K562 (cell line): ENCODE measurements around the gene FKBP8. TPM values are rescaled to one million over a fixed set of nuclear protein-coding genes. Genes with fewer than 3 reads are reported as not detected.
A peak's percentile ranks its signal among the peaks of the same experiment; 100 is the strongest.

Experiments
- CREB3 ChIP-seq: fragments of 450-650 bp; conservative IDR thresholded peaks from 2 replicates; pipeline ENCODE4 v1.6.1; 2016; ENCODE audit warnings: missing genetic modification characterization, low read depth, mild to moderate bottlenecking, missing compliant biosample characterization, moderate library complexity
- CTCFL ChIP-seq: IDR thresholded peaks from 2 replicates; pipeline ENCODE4 v1.6.1; 2011; ENCODE audit warnings: borderline replicate concordance, low read depth, mild to moderate bottlenecking, moderate library complexity, low read length; ENCODE audit not compliant: insufficient read depth, poor library complexity, severe bottlenecking
- DNMT1 ChIP-seq: fragments of 450-650 bp; IDR thresholded peaks from 2 replicates; pipeline ENCODE4 v1.6.1; 2016; ENCODE audit warnings: antibody characterized with exemption, mild to moderate bottlenecking
- E2F6 ChIP-seq, 2 experiments: IDR thresholded peaks; 2 replicates each; pipeline ENCODE4 v1.6.1; 2011; ENCODE audit warnings: borderline replicate concordance in 1 of 2, control low read depth in 1 of 2, low read depth in 1 of 2, low read length in 1 of 2, mild to moderate bottlenecking in 1 of 2, mixed read lengths in 1 of 2, moderate library complexity in 1 of 2; ENCODE audit not compliant: insufficient read depth in 1 of 2, insufficient read length in 1 of 2, poor library complexity in 1 of 2, severe bottlenecking in 1 of 2; ENCODE audit errors: extremely low read depth in 1 of 2
- FOS ChIP-seq: IDR thresholded peaks from 3 replicates; pipeline ENCODE4 v1.6.1; 2011; ENCODE audit not compliant: insufficient read length; ENCODE audit errors: extremely low read depth
- KLF1 ChIP-seq: fragments of 450-650 bp; IDR thresholded peaks from 2 replicates; pipeline ENCODE4 v1.6.1; 2016; ENCODE audit warnings: missing genetic modification characterization, missing compliant biosample characterization
- NCOA4 ChIP-seq: fragments of 450-650 bp; IDR thresholded peaks from 2 replicates; pipeline ENCODE4 v1.6.1; 2018; ENCODE audit warnings: mild to moderate bottlenecking; ENCODE audit not compliant: partially characterized antibody
- NR4A1 ChIP-seq, 2 experiments: fragments of 250-450 bp in 1 of 2; fragments of 450-650 bp in 1 of 2; sonication (Bioruptor Pico) in 1 of 2; IDR thresholded peaks; 2 replicates each; pipeline versions ENCODE4 v1.4.0 to v1.6.1; 2016 to 2020; ENCODE audit warnings: mild to moderate bottlenecking in 2 of 2, missing compliant biosample characterization in 1 of 2, missing genetic modification characterization in 1 of 2, moderate library complexity in 1 of 2
- RBM14 ChIP-seq: fragments of 200-400 bp; formaldehyde crosslinking; IDR thresholded peaks from 2 replicates; pipeline ENCODE4 v1.6.1; 2018; ENCODE audit warnings: low read depth, mild to moderate bottlenecking, low read length, moderate library complexity, borderline replicate concordance; ENCODE audit not compliant: insufficient read depth
- SMAD3 ChIP-seq: fragments of 450-650 bp; formaldehyde crosslinking; conservative IDR thresholded peaks from 2 replicates; pipeline ENCODE4 v1.4.0; 2020; ENCODE audit warnings: mild to moderate bottlenecking
- UBTF ChIP-seq, 2 experiments: IDR thresholded peaks; 2 replicates each; pipeline ENCODE4 v1.6.1; 2012; ENCODE audit warnings: improper control_type of control experiment in 2 of 2, low read depth in 2 of 2, low read length in 2 of 2, borderline replicate concordance in 1 of 2
- ZBTB33 ChIP-seq: sonication (generic); formaldehyde crosslinking; IDR thresholded peaks from 2 replicates; pipeline ENCODE4 v1.8.1; 2023; ENCODE audit warnings: mild to moderate bottlenecking, missing genetic modification reagents
- ZNF224 ChIP-seq: sonication (generic); formaldehyde crosslinking; IDR thresholded peaks from 2 replicates; pipeline ENCODE4 v1.8.0; 2022; ENCODE audit warnings: mild to moderate bottlenecking, missing genetic modification reagents
- ZNF24 ChIP-seq: fragments of 450-650 bp; IDR thresholded peaks from 2 replicates; pipeline ENCODE4 v1.6.1; 2016
- ZNF644 ChIP-seq: fragments of 200-800 bp; sonication (Bioruptor generic); IDR thresholded peaks from 2 replicates; pipeline ENCODE4 v1.6.1; 2016; ENCODE audit warnings: low read depth, missing genetic modification characterization, missing compliant biosample characterization
- ZNF75A ChIP-seq: fragments of 450-650 bp; formaldehyde crosslinking; IDR thresholded peaks from 2 replicates; pipeline ENCODE4 v1.4.0; 2020; ENCODE audit warnings: mild to moderate bottlenecking
- polyA plus RNA-seq, 8 experiments: library from polyadenylated mRNA; depleted of rRNA in 4 of 8; stranded (reverse) in 5 of 8; unstranded in 3 of 8; fragments of >200 nt; fragmentation: Nextera tagmentation in 2 of 8; fragmentation: Illumina TruSeq in 1 of 8; extraction: Ambion mirVana in 2 of 8; extraction: Trizol in 1 of 8; gene quantifications; 2 replicates each; pipeline versions ENCODE4 v1.2.1 to v1.2.3, GENCODE V29; 2011 to 2014; ENCODE audit warnings: inconsistent platforms in 1 of 8, missing spikeins in 1 of 8
- total RNA-seq, 7 experiments: library from RNA; depleted of rRNA in 6 of 7; stranded (reverse); fragments of >200 nt in 6 of 7; fragmentation: Illumina TruSeq in 2 of 7; extraction: Trizol in 2 of 7; gene quantifications; 2 replicates each; pipeline versions ENCODE4 v1.2.1 to v1.2.3, GENCODE V29; 2011 to 2021; ENCODE audit warnings: low replicate concordance in 1 of 7

Gene FKBP8
- total and polyA plus RNA-seq, 9 of the 15 experiments (the other 6 are each of a cell fraction or from before 2014, with no cell fraction given) = 0.46 to 236 (median 104) TPM

GRCh38 chr19:18557411-18558201 lies 14.2 kb upstream of the FKBP8 start, which contains the start of gene KXD1 (continued):
- TF ChIP-seq NR4A1 (CRISPR knock-in tag; IDR thresholded peaks at IDR 0.05) = no peak
- TF ChIP-seq NR4A1 (tag; IDR thresholded peaks at IDR 0.05) = no peak
- TF ChIP-seq KLF1 (tag) = no peak
- no peak for TF ChIP-seq CREB3 (tag)
- TF ChIP-seq ZNF224 = no peak
- peak; percentile 43; the same call in 1 of the 2 replicates for TF ChIP-seq ZNF24
- no peak for TF ChIP-seq ZNF75A (CRISPR knock-in tag)
- no peak for TF ChIP-seq FOS
- no peak for TF ChIP-seq RBM14
- TF ChIP-seq UBTF (IDR thresholded peaks at IDR 0.05; ENCODE audit: borderline replicate concordance in 1 of 2, low read depth in 2 of 2, low read length in 2 of 2) = no peak
- TF ChIP-seq ZBTB33 (CRISPR knock-in tag) = peak; percentile 73; the same call in 1 of the 2 replicates
- TF ChIP-seq SMAD3 (CRISPR knock-in tag) = no peak
- no peak for TF ChIP-seq ZNF644 (tag)
- TF ChIP-seq CTCFL = no peak
- peak; percentile 54 for TF ChIP-seq NCOA4
- no peak for TF ChIP-seq DNMT1
- TF ChIP-seq E2F6 (IDR thresholded peaks at IDR 0.05; ENCODE audit: borderline replicate concordance in 1 of 2, extremely low read depth in 1 of 2, insufficient read depth in 1 of 2, insufficient read length in 1 of 2, low read depth in 1 of 2, low read length in 1 of 2, poor library complexity in 1 of 2, severe bottlenecking in 1 of 2) = peak; percentile 58 to 60
